RWPE2 (cell line): ENCODE data around the gene HMCN2.

Experiments used
- ATAC-seq: fragments of 200-7000 bp; cut with Tn5 transposase; 3 replicates; pipeline ENCODE4 v1.9.1; 2021; ENCODE audit warnings: low read depth
- DNase-seq: peaks from one replicate; pipeline ENCODE4 v3.0.0-alpha.2; 2020; ENCODE audit warnings: low spot score
- H3K27ac ChIP-seq: fragments of 450-650 bp; 2 replicates; pipeline ENCODE4 v1.5.1; 2017; ENCODE audit warnings: mild to moderate bottlenecking; ENCODE audit not compliant: poor library complexity, severe bottlenecking
- H3K27me3 ChIP-seq: fragments of 250-450 bp; sonication (Bioruptor Pico); 2 replicates; pipeline ENCODE4 v1.5.1; 2021; ENCODE audit warnings: mild to moderate bottlenecking, moderate library complexity; ENCODE audit not compliant: insufficient read depth, poor library complexity, severe bottlenecking
- H3K36me3 ChIP-seq: fragments of 250-450 bp; sonication (Bioruptor Pico); 2 replicates; pipeline ENCODE4 v1.5.1; 2020; ENCODE audit warnings: low read depth, mild to moderate bottlenecking, moderate library complexity
- H3K4me1 ChIP-seq: fragments of 250-450 bp; sonication (Bioruptor Pico); 2 replicates; pipeline ENCODE4 v1.5.1; 2021; ENCODE audit warnings: mild to moderate bottlenecking, moderate library complexity; ENCODE audit not compliant: insufficient read depth, poor library complexity, severe bottlenecking
- H3K4me3 ChIP-seq: fragments of 250-450 bp; sonication (Bioruptor Pico); 2 replicates; pipeline ENCODE4 v1.5.1; 2021; ENCODE audit warnings: mild to moderate bottlenecking, moderate library complexity; ENCODE audit not compliant: severe bottlenecking
- H3K9me3 ChIP-seq: fragments of 250-450 bp; sonication (Bioruptor Pico); 2 replicates; pipeline ENCODE4 v1.5.1; 2021; ENCODE audit warnings: mild to moderate bottlenecking, moderate library complexity; ENCODE audit not compliant: severe bottlenecking
- CTCF ChIP-seq: fragments of 450-650 bp; IDR thresholded peaks from one replicate; pipeline ENCODE4 v1.5.1; 2017; ENCODE audit warnings: mild to moderate bottlenecking, moderate library complexity; ENCODE audit not compliant: poor library complexity, severe bottlenecking

Gene HMCN2

DNA sequence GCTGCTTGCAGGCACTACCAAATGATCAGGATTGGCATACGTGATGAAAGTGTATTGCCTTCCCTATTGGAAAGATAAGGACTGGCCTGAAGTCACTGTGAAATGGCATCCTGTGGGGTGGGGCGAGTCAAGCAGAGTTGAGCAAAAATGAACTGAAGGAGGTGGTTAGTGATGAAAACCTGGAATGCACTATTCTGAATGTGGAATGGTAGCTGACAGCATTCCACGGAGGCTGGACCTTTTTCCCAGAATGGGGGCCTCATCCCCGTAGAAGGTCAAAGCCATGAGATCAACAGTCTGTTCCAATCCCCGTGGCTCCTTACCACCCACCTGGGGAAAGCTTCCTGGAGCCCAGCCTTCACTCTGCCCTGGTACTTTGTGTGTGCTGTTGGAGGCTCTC, 216.9 kb downstream of the HMCN2 start:
- Histone ChIP-seq H3K27me3 (no peaks in the 10 kb centered on the region), H3K4me1 (no peaks in the 10 kb centered on the region), H3K36me3 (no peaks in the 10 kb centered on the region), H3K4me3 (no peak overlapping the region), H3K9me3 (no peaks in the 10 kb centered on the region), H3K27ac (no peak overlapping the region)
- ATAC-seq (no peak), DNase-seq (no peak)
- TF ChIP-seq CTCF: no peak

- no peaks in the 10 kb centered on the region for H3K4me1 ChIP-seq
- no peak for TF ChIP-seq CTCF
- no peak overlapping the region for H3K4me3 ChIP-seq
- ATAC-seq: no peak
- no peak overlapping the region for H3K27ac ChIP-seq
- no peaks in the 10 kb centered on the region for H3K36me3 ChIP-seq
- no peak for DNase-seq
- no peaks in the 10 kb centered on the region for H3K27me3 ChIP-seq
- no peaks in the 10 kb centered on the region for H3K9me3 ChIP-seq
Observed at GRCh38 chr9:130483371-130483971, 217.9 kb downstream of the HMCN2 start.
